Measurements from ENCODE around the gene TOM1.

TOM1 gene

DNA sequence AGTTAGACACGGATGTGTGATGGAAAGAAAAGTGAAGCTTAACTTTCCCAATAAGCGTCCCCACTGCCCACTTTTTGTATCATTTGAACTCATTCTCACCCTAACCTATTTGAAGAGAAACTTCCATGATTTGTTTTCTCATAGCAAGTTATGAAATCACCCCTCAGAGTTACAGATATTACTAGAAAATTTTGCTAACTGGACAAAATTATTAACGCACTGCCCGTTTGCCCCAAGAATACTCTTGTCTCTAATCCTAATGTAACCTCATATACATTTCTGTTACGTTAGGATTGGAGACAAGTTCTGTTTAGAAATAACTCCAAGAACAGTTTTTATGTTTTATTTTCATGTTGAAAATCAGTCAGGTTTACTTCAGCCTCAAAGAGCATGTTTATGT is 25.5 kb downstream of the TOM1 start:
- TF ChIP-seq, protein P1, sequence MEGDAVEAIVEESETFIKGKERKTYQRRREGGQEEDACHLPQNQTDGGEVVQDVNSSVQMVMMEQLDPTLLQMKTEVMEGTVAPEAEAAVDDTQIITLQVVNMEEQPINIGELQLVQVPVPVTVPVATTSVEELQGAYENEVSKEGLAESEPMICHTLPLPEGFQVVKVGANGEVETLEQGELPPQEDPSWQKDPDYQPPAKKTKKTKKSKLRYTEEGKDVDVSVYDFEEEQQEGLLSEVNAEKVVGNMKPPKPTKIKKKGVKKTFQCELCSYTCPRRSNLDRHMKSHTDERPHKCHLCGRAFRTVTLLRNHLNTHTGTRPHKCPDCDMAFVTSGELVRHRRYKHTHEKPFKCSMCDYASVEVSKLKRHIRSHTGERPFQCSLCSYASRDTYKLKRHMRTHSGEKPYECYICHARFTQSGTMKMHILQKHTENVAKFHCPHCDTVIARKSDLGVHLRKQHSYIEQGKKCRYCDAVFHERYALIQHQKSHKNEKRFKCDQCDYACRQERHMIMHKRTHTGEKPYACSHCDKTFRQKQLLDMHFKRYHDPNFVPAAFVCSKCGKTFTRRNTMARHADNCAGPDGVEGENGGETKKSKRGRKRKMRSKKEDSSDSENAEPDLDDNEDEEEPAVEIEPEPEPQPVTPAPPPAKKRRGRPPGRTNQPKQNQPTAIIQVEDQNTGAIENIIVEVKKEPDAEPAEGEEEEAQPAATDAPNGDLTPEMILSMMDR (IDR thresholded peaks at IDR 0.05; ENCODE audit: extremely low read depth, missing control alignments) = no peak
- DNase-seq (ENCODE audit: low spot score) = no peak

GRCh38 chr22:35326854-35327562 is 27.3 kb downstream of the TOM1 start:
- TF ChIP-seq, protein P1 (IDR thresholded peaks at IDR 0.05; ENCODE audit: extremely low read depth, missing control alignments) = no peak

GRCh38 chr22:35327690-35328471 is 28.2 kb downstream of the TOM1 start:
- no peak for DNase-seq (ENCODE audit: low spot score)
- TF ChIP-seq, protein P1 (IDR thresholded peaks at IDR 0.05; ENCODE audit: extremely low read depth, missing control alignments) = no peak

More at GRCh38 chr22:35326854-35327562, 27.3 kb downstream of the TOM1 start:
- DNase-seq (ENCODE audit: low spot score) = no peak

DNA sequence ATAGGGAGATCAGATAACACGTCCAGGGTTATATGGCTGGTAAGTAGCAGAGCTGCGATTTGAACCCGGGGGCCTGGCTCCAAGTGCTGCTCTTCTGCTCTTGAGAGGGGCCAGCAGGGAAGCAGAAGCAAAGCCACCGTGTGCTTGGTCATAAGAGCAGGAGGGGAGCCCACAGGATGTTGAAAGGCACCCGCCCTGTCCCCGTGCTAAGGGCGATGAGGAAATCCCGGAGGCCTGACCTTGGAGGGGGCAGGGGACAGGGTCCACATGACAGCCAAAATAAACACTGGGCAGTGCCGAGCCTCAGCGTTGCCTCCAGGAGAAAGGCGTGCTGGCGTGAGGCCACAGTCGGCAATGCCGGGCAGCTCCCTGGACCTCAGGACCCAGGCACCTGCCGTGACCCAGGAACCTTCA is 28.8 kb downstream of the TOM1 start:
- TF ChIP-seq, protein P1 (IDR thresholded peaks at IDR 0.05; ENCODE audit: extremely low read depth, missing control alignments) = no peak
- no peak for DNase-seq (ENCODE audit: low spot score)

DNA sequence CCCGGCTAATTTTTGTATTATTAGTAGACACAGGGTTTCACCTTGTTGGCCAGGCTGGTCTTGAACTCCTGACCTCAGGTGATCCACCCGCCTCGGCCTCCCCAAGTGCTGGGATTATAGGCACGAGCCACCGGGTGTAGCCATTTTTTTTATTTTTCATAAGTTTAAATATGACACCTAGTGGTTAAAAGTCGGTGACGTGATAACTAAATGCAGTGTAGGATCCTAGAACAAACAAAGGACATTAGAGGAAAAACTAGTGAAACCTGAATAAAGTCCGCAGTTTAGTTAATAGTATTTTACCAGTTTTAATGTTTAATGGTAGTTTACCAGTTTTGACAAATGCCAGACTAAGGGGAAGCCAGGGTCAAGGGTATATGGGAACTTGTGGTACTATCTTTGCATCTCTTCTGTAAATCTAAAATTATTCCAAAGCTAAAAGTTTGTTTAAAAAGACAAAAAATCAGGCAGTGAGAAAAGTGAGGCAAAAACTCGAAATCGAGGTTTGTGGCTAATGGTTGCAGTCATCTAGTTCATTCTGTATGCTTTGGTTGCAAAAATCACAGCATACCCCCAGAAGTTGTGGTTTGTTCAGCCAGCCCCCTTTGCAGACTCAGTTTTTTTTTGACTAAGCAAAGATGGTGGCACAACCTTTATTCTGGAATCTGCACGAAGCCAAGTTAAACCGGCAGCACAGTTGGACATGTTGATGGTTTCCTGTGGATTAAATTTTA is 29.6 kb downstream of the TOM1 start:
- TF ChIP-seq, protein P1 (IDR thresholded peaks at IDR 0.05; ENCODE audit: extremely low read depth, missing control alignments) = no peak
- no peak for DNase-seq (ENCODE audit: low spot score)

- no peak for DNase-seq (ENCODE audit: low spot score)
- TF ChIP-seq, protein P1 (IDR thresholded peaks at IDR 0.05; ENCODE audit: extremely low read depth, missing control alignments) = no peak
These were observed 30.7 kb downstream of the TOM1 start for GRCh38 chr22:35330258-35330861.
